Activated naive CD8-positive, alpha-beta T cell treated with anti-CD3 and anti-CD28 coated beads for 36 hours (primary cell): ENCODE data around the gene LIM2. TPM values are rescaled to one million over a fixed set of nuclear protein-coding genes. Genes with fewer than 3 reads are reported as not detected.

Source experiments
- total RNA-seq, 2 experiments: library from RNA; stranded (reverse); gene quantifications; one replicate each; pipeline ENCODE4 v1.2.3, GENCODE V29; 2021

The LIM2 gene
- total RNA-seq, 2 experiments from 2014 or later = not detected

Other genes starting within 250 kb of the LIM2 start
- gene SIGLEC7, start 245.7 kb downstream of the LIM2 start, total RNA-seq = not detected
- under 1 TPM; 0.24 to 0.62 TPM for gene CD33, start 162.9 kb downstream of the LIM2 start, total RNA-seq
- not detected for gene SIGLECL1, start 136.9 kb downstream of the LIM2 start, total RNA-seq
- under 1 TPM; 0.12 to 0.18 TPM for gene IGLON5, start 76.3 kb downstream of the LIM2 start, total RNA-seq
- gene VSIG10L, start 45.8 kb downstream of the LIM2 start, total RNA-seq = 1 to 10 TPM; 1.3 to 1.6 TPM
- 100 to 1,000 TPM; 115 to 130 TPM for gene ETFB, start 21.6 kb downstream of the LIM2 start, total RNA-seq
- 1 to 10 TPM; 2.0 to 3.8 TPM for gene CLDND2, start 19.0 kb downstream of the LIM2 start, total RNA-seq
- gene NKG7, start 15.3 kb downstream of the LIM2 start, total RNA-seq = 10 to 100 TPM; 85.3 to 91.9 TPM
- under 1 TPM in 1 of 2 experiments, not detected in 1; 0.39 TPM for gene C19orf84, start 2.6 kb upstream of the LIM2 start, total RNA-seq
- not detected for gene SIGLEC10, start 29.7 kb upstream of the LIM2 start, total RNA-seq
- gene SIGLEC8, start 70.5 kb upstream of the LIM2 start, total RNA-seq = not detected
- gene CEACAM18, start 90.6 kb upstream of the LIM2 start, total RNA-seq = not detected
- under 1 TPM; 0.33 to 0.76 TPM for gene SIGLEC12, start 113.8 kb upstream of the LIM2 start, total RNA-seq
- gene SIGLEC6, start 143.7 kb upstream of the LIM2 start, total RNA-seq = not detected
- gene ZNF175, start 183.3 kb upstream of the LIM2 start, total RNA-seq = 10 to 100 TPM in 1 of 2 experiments, 1 to 10 TPM in 1; 8.9 to 10.1 TPM
- not detected for gene SIGLEC5, start 242.4 kb upstream of the LIM2 start, total RNA-seq